Measurements from ENCODE around the gene KCNN3.

Gene KCNN3

DNA sequence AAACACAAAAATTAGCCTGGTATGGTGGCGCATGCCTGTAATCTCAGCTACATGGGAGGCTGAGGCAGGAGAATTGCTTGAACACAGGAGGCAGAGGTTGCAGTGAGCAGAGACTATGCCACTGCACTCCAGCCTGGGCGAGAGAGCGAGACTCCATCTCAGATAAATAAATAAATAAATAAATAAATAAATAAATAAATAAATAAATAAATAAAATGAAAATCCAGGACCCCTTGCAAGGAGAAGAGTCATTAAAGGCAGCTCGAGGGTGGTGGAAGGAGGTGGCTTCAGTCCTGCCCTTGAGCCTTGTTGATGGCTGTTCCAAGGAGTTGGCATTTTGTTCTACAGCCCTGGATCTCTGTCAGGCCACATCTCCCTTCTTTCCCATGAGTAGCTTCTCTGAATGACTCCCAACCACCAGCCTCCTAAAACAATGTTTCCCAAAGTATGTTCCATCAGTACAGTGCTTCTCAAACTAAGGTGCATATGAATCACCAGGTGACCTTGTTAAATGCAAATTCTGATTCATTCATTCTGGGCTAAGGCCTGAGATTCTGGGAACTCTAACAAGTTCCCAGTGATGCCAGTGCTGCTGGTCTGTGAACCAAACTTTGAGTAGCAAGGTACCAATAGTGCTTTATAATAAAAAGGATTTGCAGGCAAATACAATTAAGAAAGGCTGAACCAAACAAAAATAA lies 99.0 kb downstream of the KCNN3 start:
- DNase-seq (ENCODE audit: low spot score), result no peak

DNA sequence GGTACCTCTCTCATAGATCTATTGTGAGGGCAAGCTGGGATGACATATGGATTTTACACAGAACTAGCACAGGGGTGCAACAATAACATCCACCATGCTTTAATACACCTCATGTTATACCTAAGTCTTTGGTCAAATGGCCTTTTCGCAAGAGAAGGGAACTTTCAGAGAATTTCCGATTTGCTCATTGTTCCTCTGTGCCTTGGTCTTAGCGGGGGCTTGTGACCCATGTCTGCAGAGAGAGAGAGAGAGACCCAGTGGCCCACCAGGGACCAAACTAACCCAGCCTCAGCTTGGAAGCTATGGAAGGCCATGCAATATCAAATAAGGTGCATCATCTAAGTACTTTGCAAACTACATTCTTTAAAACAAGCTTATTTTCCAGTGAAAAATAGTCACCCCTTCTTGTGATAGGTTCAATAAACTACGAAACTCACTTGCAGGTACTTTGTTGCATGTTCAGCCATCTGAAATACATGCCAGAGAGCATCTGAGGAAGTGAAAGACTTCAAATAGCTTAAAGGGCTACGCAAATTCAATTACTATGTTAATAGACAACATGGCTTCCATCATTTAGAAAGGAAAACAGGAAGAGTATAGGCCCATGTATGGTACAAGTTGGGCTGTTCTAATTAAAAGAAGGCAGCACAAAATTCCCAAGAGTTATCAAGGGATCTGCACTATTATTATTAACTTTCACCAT lies 100.7 kb downstream of the KCNN3 start:
- DNase-seq (ENCODE audit: low spot score), result no peak

DNA sequence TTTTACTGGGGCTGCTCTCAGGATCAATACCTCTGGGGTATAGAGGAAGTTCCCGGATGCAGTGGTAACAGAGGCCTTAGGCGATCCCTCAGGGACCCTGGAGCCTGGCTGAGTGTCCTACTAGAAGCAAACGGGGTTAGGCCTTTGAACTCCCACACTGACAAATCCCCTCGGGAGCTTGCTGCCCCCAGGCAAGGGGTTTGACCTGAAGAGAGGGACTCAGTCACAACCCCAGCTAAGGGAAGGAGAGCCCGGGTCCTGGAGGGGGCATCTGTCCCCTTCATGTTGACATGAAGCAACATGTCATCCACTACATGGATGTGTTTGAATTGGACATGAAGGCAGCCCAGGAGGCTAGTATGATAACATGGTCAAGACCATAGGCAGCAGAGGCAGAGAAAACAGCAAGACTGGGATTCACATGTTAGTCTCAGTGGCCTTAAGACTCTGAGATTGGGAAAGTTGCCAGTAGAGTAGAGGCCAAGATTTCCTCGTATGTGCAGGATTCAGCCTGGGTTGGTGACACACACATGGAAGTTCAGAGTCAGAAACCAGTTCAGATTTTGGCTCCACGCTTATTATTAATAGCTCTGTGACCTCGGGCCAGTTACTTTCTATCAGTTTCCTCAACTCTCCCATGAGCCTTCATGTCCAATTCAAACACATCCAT lies 101.5 kb downstream of the KCNN3 start:
- DNase-seq (ENCODE audit: low spot score), result no peak

DNA sequence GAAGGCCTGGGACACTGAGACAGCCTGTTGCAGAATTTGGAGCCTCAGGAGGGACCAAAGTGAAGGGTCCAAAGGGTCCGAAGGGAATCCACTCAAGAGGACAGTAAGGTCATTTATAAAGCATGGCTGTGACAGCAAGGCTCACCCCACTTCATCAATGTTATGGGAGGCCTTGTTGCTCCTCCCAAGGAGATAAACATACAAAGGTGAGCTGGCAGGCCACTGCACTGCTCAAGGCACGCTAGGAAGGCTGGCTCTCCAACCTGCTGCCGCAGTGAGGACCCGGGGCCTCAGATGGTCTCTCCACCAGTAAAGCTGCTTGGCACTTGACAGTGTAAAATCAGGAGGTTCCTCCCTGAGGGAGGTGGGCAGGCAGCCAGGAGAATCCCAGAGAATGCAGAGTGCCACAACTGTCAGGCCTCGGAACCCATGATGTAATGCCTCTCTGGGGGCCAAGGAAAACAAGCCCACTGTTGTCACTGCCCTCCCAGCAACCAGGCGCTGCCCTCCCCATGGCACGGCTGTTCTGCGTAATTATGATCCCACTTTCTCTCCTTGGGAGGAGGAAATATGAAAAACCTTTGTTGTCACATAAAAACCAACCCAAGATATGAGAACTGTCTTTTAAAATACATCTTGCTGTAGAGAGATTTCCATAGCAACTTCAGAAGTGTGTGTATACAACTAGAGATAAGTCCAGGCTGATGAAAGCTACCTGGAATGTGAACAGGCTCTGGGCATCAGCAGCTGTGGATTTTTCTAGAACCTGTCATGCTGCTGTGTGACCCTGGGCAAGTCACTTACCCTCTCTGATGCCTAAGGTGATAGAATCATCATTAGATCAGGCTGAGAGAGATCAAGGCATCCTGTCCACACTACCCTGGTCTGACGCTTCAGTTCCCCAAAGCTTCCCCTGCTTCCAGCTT lies 102.5 kb downstream of the KCNN3 start:
- DNase-seq (ENCODE audit: low spot score), result peak; percentile 80

DNA sequence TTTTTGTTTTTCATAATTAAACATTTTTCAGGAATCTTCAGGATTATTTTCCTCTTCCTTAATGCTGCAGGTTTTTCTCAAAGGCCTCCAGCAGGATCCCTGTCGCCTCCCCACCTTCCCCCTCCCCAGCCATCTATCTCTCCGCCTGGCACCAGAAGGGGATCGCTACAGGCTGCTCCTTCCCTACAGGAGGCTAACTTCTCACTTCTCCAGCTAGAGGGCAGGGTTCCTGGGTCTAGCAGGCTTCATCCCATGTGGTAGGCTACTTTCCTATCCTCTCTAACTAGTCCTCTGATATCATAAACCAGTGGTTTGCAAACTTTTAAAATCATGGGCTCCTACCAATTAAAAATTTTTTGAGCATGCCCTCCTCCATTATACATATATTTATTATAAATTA lies 104.1 kb downstream of the KCNN3 start:
- peak; percentile 31 for DNase-seq (ENCODE audit: low spot score)

DNA sequence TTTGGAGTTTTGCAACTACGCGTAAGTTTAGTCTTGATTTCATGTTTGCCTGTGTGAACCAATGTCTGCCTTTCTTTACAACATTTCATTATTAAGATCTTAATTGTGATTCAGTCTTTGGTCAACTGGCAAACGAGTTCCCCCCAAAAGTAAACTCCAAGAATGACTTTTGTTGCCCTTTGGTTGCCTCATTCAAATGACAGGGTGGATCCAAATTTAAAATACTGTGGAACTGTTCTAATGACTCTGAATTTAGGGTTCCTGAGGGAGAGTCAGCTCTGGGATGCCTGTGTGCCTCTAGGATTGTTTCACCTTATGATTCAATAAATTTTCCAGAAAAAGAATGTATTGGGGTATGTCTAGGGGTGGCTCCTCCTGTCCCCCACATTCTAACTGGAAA lies 105.3 kb downstream of the KCNN3 start:
- DNase-seq (ENCODE audit: low spot score), result no peak

DNA sequence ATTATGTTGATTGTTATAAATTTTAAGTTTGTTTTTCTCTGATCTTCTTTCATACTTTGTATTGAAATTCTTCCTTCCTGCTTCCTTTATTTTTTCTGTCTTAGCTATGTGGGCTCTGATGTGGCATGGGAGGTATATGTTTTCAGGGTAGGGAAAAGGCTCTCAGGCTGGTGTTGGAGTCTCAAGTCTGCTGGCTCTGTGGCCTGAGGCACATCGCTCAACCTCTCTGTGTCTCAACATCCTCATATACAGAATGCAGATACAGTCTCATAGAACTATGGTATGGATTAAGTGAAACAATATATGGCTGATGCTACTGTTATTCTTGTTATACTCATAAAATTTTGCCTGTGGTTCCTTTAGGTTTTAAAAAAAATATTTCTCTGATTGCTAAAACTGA lies 105.9 kb downstream of the KCNN3 start:
- DNase-seq (ENCODE audit: low spot score), result no peak

DNA sequence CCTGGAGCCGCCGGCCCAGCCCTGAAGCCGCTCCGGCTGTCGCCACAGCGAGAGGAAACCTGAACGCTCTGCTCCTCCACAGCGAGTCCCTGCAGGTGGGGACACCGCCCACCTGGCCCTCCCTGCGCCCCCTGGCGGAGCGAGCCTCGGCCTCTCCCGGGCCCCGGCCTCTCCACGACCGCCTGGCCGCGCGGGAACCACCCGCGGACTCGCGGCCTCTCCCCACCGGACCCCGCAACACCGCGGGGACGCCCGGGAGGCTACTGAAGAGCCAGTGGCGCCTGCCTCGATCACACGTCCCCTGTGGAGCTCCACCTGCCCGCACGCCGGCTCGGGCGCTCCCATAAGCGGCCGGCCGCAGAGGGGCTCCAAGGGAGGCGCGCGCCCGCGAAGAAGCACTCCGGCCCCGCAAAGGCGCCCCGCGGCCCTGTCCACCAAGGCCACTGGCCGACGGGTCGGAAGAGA lies 109.6 kb downstream of the KCNN3 start:
- DNase-seq (ENCODE audit: low spot score), result no peak

DNA sequence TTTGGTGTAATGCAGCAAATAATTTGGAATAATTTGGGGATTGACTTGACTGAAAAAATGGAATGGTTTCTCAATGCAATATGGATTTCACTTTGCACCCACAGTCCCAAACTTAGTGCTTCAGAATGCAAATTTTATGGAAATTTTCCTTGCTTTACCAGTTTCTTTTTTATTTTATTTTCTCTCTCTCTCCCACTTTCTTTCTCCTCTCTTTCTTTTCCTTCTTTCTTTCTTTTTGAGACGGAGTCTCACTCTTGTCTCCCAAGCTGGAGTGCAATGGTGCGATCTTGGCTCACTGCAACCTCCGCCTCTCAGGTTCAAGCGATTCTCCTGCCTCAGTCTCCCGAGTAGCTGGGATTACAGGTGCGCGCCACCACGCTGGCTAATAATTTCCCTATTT lies 110.3 kb downstream of the KCNN3 start:
- DNase-seq (ENCODE audit: low spot score), result no peak

DNA sequence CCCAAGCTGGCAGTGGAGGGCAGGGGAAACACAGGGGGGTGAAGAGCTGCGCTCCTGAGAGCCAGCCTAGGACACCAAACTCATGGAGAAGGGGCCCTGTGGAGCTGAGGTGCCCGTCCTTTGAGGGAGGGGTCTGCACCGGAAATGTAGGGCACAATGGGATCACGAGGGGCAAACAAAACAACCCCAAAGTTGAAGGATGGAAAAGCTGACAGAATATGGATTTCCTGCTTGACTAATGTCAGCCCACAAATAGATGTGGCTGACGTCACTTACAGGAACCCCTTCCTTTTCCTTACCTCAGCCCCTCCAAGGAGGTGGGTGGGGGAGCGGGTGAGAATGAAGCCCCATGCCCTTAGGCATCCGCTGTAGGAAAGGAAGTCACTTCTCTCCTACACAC lies 110.9 kb downstream of the KCNN3 start:
- DNase-seq (ENCODE audit: low spot score), result no peak

DNA sequence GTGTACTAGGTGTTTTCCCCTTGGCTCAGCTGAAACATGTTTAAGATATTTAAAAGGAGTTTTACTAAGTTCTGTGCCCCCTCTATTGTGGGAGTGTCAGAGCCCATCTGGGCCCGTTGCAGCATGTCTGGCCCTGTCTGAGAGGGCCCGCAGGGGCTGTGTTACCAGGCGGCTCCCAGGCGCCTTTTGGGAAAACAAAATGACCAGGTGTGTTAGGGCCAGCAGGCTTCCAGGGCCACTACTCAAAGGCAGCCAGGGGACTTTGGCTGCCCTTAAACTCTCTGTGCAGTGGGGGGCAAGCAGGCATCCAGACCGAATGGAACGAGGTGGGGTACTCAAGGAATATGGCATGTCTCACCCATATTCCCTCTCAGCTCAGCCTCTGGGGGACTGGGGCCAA lies 111.7 kb downstream of the KCNN3 start:
- no peak for DNase-seq (ENCODE audit: low spot score)

DNA sequence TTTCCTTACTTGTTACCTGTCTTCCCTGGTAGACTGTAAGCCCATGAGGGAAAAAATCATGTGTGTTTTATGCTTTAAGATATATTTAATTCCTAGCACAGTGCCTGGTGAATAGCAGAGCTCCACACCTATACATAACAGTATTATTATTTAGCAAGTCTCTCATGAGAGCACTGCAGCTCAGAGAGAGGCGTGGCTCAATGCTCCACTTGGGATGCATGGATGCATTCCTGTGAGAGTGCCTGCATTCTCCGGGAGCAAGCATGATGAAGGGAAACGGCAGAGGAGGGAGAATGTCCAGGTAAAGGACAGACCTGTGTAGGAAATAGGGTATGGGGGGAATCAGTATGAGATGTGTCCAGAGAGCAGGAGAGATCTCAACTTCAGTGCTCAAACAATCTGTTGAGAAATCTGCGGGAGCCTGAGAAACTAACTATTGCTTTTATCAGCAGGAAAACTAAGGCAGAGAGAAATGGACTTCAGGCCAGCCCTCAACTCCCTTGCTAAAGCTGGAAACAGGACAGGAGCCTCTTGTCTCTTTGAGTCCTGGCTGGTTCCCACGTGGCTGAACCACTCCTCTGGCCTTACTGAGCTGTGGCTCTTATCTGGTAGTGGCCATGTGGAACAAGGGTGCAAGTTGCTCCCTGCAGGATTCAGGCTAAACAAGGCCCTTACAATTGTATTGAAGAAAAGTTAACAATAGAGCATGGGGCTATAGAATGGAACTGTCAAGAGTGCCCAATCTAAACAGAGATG lies 113.1 kb downstream of the KCNN3 start:
- no peak for DNase-seq (ENCODE audit: low spot score)

DNA sequence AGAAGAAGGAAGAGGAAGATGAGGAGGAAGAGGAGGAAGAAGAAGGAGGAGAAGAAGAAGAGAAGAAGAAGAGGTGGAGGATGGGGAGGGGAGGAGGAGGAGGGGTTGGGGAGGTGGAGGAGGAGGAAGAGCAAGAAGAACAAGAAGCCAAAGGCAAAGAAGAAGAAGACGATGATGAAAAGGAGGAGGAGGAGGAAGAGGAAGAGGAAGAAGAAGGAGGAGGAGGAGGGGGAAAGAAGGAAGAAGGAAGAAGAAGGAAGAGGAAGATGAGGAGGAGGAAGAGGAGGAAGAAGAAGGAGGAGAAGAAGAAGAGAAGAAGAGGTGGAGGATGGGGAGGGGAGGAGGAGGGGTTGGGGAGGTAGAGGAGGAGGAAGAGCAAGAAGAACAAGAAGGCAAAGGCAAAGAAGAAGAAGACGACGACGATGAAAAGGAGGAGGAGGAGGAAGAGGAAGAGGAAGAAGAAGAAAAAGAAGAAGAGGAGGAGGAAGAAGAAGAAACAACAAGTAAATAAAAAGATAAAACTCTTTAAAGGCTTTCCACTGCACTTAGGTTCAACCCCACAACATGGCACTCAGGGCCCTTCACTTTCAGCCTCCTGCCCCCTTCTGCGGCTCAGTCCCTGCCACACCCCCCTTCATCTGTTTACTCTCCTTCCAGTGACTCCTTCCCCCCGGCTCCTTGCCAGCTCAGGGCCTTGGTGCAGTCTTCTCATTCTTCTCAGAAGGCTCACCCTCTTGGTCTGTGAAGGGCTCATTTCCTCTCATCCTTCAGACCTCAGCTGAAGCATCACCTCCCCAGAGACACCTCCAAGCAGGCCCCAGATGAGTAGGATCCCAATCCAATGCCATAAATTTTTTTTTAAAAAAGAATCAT lies 114.0 kb downstream of the KCNN3 start:
- no peak for DNase-seq (ENCODE audit: low spot score)

DNA sequence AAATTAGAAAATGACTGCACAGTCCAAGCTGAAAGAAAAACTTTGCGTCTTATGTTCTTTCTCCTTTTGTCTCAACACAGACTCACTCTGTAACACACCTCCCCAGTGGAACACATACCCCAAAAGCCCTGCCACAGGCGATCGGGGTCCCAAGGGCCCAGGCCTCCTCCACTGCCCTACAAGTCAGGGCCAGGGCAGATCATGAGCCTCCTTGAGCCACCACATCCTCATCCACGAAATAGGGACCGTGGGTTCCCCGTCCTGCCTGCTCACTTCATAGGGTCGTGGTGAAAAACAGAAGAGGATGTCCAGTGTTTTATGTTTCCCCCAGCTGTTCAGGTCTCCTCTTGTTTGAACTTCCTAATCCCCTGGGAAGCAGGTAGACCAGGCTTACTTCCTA lies 116.7 kb downstream of the KCNN3 start:
- no peak for DNase-seq (ENCODE audit: low spot score)

DNA sequence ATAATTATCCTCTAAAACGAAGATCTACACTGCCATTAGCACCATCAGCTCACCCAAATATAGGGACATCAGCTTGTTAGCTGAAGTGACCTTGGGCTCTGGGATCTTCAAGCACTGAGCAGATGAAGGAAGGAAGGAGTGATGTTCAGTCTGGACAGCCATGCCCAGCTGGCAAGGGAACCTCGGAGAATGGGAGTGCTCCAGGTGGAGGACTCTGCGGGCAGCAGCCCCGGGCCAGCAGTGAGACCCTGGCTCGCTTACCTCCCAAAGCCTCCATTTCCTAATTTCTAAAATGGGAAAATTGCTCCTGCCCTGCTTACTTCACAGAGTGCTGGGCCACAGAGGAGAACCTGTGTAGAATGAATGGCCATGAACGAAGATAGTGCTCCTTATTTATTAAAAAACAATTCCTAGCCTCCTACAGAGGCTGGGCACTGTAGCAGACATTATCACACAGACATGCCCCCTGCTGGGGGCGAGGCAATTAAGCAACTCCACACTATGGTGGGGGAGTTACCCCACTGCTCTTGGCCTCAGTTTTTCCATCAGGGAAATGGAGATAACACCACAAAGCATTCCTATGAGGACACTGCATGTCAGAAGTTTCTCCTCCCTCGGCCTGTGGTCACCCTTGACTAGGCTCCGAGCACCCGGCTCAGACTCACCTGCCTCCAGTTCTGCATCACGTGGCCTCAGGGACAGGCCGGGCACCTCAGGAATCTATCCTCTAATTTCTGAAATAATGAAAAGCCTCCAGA lies 117.6 kb downstream of the KCNN3 start:
- no peak for DNase-seq (ENCODE audit: low spot score)

DNA sequence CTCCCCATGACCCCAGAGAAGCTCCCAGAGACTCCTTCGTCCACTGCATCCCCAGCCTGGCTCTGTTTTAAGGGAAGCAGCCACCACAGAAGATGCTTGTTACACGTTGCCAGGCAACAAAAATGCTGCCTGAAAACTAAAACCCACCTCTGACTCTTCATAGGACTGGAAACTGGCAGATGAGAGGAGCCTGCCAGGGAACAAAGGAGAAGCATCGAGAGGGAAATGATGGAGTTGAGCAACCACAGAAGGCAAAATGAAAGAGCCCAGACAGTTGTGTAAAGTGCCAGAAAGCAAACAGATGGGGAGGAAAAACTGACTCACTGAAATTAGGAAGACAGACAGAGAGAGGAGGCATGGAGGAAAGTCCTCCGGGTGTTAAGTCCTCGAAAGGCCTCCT lies 118.4 kb downstream of the KCNN3 start:
- peak; percentile 70 for DNase-seq (ENCODE audit: low spot score)

DNA sequence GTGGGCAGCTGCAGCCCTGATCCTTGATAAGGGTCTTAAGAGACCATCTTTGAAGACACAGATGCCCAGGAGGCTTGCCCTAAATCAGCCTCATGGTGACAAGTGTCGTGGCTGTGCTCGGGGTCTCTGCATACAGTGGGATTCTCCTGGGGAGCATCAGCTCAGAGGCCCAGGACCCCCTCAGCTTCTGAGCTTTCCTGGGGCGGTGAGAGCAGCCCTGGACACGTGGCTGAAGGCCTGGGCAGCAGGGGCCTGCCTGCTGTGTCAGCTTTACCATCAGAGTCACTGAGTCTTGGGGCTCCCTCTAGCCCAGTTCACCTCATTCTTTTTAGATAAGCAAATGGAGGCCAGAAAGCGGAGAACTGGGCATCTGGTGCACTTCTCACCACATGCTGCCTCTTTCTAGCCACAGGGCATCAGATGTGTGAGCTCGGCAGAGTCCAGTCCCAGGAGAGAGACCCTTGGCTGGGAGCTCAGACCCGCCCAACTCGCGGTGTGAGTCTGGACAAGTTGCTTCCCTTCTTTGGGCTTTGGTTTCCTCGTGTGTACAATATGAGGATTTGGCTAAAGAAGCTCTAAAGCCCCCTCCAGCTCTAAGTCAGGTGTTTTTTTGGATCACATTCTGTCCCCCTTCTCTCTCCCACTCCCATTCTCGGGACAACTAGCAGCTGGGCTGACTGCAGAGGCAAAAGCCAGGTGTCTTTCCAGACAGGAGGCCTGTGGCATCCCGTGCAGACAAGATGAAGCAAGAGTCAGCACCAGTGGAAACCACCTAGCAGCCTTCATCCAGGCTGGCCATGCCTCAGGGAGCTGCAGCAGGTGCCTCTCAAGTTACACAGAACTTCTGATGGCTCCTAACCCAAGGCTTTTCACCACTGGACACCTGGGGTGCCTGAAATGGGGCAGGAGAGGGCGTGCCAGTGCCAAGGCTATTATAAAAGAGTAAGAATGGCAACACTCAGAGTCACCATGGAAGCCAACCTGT lies 119.1 kb downstream of the KCNN3 start:
- DNase-seq (ENCODE audit: low spot score), result no peak

DNA sequence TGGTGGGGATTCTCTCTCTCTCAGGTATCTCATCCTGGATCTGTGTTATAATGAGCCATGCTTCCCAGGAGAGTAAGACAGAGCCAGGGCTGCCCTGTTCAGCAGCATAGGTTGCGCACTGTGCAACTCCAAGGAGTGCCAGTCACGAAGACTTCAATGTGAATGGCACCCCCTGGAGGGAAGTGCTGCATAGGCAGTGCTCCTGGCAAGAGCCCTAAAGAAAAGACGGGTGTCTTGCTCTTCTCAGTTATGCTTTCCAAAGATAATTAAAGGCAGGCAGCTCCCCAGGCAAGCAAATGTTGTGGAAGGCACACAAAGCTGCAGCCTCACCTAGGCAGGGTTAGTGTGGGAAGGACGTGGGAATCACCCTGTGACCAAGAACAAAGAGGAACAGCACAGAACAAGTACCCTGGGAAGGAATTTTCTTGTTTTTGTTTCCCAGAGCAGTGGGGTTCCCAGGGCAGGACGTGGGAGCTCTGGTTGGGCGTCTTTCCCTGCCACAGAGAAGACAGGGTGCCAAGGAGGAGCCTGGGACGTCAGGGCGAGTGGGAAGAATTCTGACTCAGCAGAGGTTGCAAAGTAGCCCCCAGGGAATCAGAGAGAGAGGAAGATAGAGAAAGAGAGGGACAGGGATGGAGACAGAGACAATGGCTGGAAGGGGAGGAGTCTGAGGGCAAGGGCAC lies 120.9 kb downstream of the KCNN3 start:
- peak; percentile 33 for DNase-seq (ENCODE audit: low spot score)

Measured in Ammon's horn (tissue), 1 donor.